NCI-H1417 (cell line): ENCODE results near the gene ALDH16A1.
A peak's percentile ranks its signal among the peaks of the same experiment; 100 is the strongest.

Experiments
- DNase-seq, 3 experiments: peaks; one replicate each; lab custom pipeline; 2025; lab: John Stamatoyannopoulos, UW

ALDH16A1 gene

GRCh38 chr19:49488046-49488862 lies 35.2 kb downstream of the ALDH16A1 start:
- DNase-seq: peak in 2 of 3 experiments; percentile 47

- no peak for DNase-seq
These were observed 36.0 kb downstream of the ALDH16A1 start for GRCh38 chr19:49488863-49489537.

GRCh38 chr19:49489601-49490167 lies 36.7 kb downstream of the ALDH16A1 start:
- no peak for DNase-seq

GRCh38 chr19:49490287-49491029 lies 37.4 kb downstream of the ALDH16A1 start:
- DNase-seq: no peak

- DNase-seq: no peak
These were observed 38.2 kb downstream of the ALDH16A1 start for GRCh38 chr19:49491030-49491803.

GRCh38 chr19:49491804-49492572 lies 39.0 kb downstream of the ALDH16A1 start:
- peak in 1 of 3 experiments; percentile 29 for DNase-seq

GRCh38 chr19:49492573-49493405 lies 39.8 kb downstream of the ALDH16A1 start:
- DNase-seq: peak in 1 of 3 experiments; percentile 33

- no peak for DNase-seq
These were observed 43.6 kb downstream of the ALDH16A1 start for GRCh38 chr19:49496574-49497008.

- DNase-seq: peak in 1 of 3 experiments; percentile 56
These were observed 44.2 kb downstream of the ALDH16A1 start for GRCh38 chr19:49497047-49497788.

- peak in 1 of 3 experiments; percentile 29 for DNase-seq
These were observed 44.7 kb downstream of the ALDH16A1 start for GRCh38 chr19:49497789-49498103.

- DNase-seq: no peak
These were observed 45.5 kb downstream of the ALDH16A1 start for GRCh38 chr19:49498475-49498874.

- peak in 1 of 3 experiments; percentile 10 for DNase-seq
These were observed 46.1 kb downstream of the ALDH16A1 start for GRCh38 chr19:49499030-49499670.

GRCh38 chr19:49502866-49503581 lies 50.0 kb downstream of the ALDH16A1 start:
- DNase-seq: peak; percentile 23 to 81 (median 69)

GRCh38 chr19:49503582-49503962 lies 50.5 kb downstream of the ALDH16A1 start:
- no peak for DNase-seq

GRCh38 chr19:49506575-49507105 lies 53.6 kb downstream of the ALDH16A1 start:
- peak; percentile 49 to 80 (median 79) for DNase-seq

GRCh38 chr19:49507803-49508494 lies 54.9 kb downstream of the ALDH16A1 start:
- no peak for DNase-seq
